ENCODE measurements around the gene CNNM4.

DNA sequence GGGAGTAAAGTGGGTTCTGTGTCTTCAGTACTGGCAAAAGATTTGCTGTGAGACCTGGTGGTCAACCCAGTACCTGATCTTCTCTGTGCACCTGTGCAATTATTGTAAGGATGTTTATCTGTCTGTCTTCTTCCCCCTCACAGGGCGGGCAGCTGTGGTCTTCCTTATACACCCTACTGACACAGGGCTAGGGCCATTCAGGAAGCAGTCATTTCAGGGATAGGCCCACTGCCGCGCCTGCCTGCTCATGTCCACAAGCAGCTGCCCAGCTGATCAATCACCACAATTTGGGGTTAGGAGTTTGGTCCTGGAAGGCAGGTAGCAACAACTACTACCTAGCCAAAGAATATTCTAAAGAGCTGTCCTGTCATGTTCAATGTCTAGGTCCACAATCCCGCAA lies 1.2 kb upstream of the CNNM4 start:
- TF ChIP-seq, protein P1, sequence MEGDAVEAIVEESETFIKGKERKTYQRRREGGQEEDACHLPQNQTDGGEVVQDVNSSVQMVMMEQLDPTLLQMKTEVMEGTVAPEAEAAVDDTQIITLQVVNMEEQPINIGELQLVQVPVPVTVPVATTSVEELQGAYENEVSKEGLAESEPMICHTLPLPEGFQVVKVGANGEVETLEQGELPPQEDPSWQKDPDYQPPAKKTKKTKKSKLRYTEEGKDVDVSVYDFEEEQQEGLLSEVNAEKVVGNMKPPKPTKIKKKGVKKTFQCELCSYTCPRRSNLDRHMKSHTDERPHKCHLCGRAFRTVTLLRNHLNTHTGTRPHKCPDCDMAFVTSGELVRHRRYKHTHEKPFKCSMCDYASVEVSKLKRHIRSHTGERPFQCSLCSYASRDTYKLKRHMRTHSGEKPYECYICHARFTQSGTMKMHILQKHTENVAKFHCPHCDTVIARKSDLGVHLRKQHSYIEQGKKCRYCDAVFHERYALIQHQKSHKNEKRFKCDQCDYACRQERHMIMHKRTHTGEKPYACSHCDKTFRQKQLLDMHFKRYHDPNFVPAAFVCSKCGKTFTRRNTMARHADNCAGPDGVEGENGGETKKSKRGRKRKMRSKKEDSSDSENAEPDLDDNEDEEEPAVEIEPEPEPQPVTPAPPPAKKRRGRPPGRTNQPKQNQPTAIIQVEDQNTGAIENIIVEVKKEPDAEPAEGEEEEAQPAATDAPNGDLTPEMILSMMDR (IDR thresholded peaks at IDR 0.05 in 8 of 11, conservative IDR thresholded peaks at IDR 0.05 in 3 of 11), result no peak
- no peak for TF ChIP-seq POLR2A (IDR thresholded peaks at IDR 0.05)
